GM06990 (cell line): ENCODE data around the gene ZNF486.
"Not testable (repeated sequence)": the region's sequence is repeated elsewhere in the genome, so short reads cannot be mapped to it uniquely, and the experiment has no call there.

Experiments used
- DNase-seq: peaks from one replicate; pipeline ENCODE4 v3.0.0-alpha.2; 2011; ENCODE audit not compliant: insufficient read length; ENCODE audit errors: extremely low read depth
- H3K27me3 ChIP-seq: replicated peaks from 2 replicates; pipeline ENCODE4 v1.6.0; 2011; ENCODE audit warnings: low read length; ENCODE audit not compliant: control insufficient read depth, insufficient read depth
- H3K36me3 ChIP-seq: 2 replicates; pipeline ENCODE4 v1.5.1; 2011; ENCODE audit warnings: low read length; ENCODE audit not compliant: control insufficient read depth, insufficient read depth
- H3K4me3 ChIP-seq: replicated peaks from 2 replicates; pipeline ENCODE4 v1.5.1; 2011; ENCODE audit warnings: low read depth, mild to moderate bottlenecking, control low read depth, low read length
- TF ChIP-seq, protein P1 (sequence below): IDR thresholded peaks from 2 replicates; pipeline ENCODE4 v1.5.1; 2011; ENCODE audit warnings: low read length, control low read depth, mild to moderate bottlenecking, inconsistent platforms; ENCODE audit not compliant: insufficient read depth, poor library complexity, severe bottlenecking

Gene ZNF486

DNA sequence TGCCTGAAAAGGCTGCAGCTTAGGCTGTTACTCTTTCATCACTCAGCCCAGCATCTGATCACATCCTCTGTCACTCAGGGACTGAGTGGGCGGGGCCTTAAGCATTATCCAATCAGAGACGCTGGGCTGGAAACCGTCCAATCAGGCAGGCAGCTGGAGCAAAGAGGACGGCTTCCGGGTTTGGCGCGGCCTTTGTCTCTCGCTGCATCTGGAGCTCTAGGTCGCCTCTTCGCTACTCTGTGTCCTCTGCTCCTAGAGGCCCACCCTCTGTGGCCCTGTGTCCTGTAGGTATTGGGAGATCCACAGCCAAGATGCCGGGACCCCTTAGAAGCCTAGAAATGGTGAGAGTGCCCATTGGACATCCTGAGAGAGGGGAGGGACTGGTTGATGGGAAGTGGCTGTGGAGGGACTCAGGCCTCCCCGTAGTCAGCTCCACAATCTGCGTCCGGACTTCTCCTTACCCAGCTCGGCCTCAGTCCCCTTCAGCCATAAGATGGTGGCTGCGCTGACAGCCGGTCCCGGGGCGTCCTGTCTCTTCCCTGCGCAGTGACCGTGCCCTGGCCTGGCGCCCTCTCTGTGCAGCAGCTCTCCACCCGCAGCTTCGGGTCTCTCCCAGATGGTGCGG, at the start of gene ZNF486:
Gene ZNF486 (plus strand): TSS at position 195 of the 625 bp plus-strand sequence. CDS start 117 bp downstream, at position 312.
- Histone ChIP-seq H3K36me3 (no peaks in the 10 kb centered on the region), H3K27me3 (no peaks in the 10 kb centered on the region), H3K4me3 (peak within 1 kb of the TSS; percentile 61)
- TF ChIP-seq, protein P1, sequence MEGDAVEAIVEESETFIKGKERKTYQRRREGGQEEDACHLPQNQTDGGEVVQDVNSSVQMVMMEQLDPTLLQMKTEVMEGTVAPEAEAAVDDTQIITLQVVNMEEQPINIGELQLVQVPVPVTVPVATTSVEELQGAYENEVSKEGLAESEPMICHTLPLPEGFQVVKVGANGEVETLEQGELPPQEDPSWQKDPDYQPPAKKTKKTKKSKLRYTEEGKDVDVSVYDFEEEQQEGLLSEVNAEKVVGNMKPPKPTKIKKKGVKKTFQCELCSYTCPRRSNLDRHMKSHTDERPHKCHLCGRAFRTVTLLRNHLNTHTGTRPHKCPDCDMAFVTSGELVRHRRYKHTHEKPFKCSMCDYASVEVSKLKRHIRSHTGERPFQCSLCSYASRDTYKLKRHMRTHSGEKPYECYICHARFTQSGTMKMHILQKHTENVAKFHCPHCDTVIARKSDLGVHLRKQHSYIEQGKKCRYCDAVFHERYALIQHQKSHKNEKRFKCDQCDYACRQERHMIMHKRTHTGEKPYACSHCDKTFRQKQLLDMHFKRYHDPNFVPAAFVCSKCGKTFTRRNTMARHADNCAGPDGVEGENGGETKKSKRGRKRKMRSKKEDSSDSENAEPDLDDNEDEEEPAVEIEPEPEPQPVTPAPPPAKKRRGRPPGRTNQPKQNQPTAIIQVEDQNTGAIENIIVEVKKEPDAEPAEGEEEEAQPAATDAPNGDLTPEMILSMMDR, result no peak
- DNase-seq, result peak; percentile 29

DNA sequence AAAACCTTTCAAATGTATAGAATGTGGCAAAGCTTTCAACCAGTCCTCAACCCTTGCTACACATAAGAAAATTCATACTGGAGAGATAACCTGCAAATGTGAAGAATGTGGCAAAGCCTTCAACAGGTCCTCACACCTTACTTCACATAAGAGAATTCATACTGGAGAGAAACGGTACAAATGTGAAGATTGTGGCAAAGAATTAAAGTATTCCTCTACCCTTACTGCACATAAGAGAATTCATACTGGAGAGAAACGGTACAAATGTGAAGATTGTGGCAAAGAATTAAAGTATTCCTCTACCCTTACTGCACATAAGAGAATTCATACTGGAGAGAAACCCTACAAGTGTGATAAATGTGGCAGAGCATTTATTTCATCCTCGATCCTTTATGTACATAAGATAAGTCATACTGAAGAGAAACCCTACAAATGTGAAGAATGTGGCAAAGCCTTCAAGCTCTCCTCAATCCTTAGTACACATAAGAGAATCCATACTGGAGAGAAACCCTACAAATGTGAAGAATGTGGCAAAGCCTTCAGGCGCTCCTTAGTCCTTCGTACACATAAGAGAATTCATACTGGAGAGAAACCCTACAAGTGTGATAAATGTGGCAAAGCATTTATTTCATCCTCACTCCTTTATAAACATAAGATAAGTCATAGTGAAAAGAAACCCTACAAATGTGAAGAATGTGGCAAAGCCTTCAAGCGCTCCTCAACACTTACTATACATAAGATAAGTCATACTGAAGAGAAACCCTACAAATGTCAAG, 48.8 kb upstream of the ZNF486 start:
- not testable (repeated sequence) for DNase-seq, H3K36me3 ChIP-seq, H3K27me3 ChIP-seq, H3K4me3 ChIP-seq

DNA sequence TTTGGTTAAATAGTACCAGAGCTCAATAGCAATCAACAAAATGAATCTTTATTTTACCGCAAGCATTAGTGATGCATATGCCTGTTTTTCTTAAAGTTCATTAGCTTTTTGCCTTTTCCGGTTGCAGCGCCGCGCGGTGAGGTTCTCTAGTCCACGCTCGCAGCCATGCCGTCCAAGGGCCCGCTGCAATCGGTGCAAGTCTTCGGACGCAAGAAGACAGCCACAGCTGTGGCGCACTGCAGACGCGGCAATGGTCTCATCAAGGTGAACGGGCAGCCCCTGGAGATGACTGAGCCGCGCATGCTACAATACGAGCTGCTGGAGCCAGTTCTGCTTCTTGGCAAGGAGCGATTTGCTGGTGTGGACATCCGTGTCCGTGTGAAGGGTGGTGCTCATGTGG, 42.1 kb upstream of the ZNF486 start:
- no peak overlapping the region for H3K4me3 ChIP-seq
- no peaks in the 10 kb centered on the region for H3K36me3 ChIP-seq
- TF ChIP-seq, protein P1, result no peak
- no peaks in the 10 kb centered on the region for H3K27me3 ChIP-seq
- no peak for DNase-seq

DNA sequence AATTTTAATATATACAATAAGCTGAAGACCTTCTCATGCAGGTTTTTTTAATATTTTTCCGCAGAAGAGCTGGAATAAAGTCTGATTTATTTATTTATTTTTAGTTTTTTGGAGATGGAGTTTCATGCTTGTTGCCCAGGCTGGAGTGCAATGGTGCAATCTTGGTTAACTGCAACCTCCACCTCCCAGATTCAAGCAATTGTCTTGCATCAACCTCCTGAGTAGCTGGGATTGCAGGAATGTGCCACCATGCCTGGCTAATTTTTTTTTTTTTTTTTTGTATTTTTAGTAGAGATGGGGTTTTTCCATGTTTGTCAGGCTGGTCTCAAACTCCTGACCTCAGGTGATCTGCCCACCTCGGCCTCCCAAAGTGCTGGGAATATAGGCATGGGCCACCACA, 34.1 kb upstream of the ZNF486 start:
- not testable (repeated sequence) for H3K4me3 ChIP-seq, DNase-seq, H3K36me3 ChIP-seq, H3K27me3 ChIP-seq

DNA sequence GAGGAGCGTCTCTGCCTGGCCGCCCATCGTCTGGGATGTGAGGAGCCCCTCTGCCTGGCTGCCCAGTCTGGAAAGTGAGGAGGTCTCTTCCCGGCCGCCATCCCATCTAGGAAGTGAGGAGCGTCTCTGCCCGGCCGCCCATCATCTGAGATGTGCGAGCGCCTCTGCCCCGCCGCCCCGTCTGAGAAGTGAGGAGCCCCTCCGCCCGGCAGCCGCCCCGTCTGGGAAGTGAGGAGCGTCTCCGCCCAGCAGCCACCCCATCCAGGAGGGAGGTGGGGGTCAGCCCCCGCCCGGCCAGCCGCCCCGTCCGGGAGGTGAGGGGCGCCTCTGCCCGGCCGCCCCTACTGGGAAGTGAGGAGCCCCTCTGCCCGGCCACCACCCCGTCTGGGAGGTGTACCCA, 29.3 kb upstream of the ZNF486 start:
- not testable (repeated sequence) for H3K27me3 ChIP-seq, H3K4me3 ChIP-seq, H3K36me3 ChIP-seq, DNase-seq

DNA sequence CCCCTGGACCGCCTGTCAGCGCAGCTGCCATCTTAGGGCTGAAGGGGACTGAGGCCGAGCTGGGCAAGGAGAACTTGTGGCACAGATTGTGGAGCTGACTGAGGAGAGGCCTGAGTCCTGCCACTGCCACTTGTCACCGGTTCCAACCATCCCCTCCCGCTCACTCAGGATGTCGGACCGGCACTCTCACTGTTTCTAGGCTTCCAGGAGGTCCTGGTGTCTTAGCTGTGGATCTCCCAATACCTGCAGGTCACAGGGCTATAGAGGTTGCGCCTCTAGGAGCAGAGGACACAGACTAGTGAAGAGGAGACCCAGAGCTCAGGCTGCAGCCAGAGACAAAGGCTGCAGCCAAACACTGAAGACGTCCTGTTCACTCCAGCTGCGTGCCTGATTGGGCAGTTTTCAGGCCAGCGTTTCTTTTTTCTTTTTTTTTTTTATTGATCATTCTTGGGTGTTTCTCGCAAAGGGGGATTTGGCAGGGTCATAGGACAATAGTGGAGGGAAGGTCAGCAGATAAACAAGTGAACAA, 15.3 kb upstream of the ZNF486 start:
- DNase-seq, result no peak
- TF ChIP-seq, protein P1, result no peak
- Histone ChIP-seq H3K36me3 (no peaks in the 10 kb centered on the region), H3K4me3 (no peak overlapping the region), H3K27me3 (no peaks in the 10 kb centered on the region)

DNA sequence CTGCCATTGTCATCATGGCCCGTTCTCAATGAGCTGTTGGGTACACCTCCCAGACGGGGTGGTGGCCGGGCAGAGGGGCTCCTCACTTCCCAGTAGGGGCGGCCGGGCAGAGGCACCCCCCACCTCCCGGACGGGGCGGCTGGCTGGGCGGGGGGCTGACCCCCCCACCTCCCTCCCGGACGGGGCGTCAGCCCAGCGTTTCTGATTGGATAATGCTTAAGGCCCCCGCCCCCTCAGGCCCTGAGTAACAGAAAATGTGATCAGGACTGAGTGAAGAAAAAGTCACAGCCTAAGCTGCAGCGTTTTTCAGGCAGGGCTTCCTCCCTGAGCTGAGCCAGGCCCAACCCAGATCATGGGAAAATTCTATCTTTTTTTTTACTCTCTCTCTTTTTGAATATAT, 14.5 kb upstream of the ZNF486 start:
- H3K36me3 ChIP-seq, H3K4me3 ChIP-seq, H3K27me3 ChIP-seq, DNase-seq: not testable (repeated sequence)
